ENCODE results near the gene CRELD1. TPM values are rescaled to one million over a fixed set of nuclear protein-coding genes. Genes with fewer than 3 reads are reported as not detected.
A peak's percentile ranks its signal among the peaks of the same experiment; 100 is the strongest.
"Not testable (repeated sequence)": the region's sequence is repeated elsewhere in the genome, so short reads cannot be mapped to it uniquely, and the experiment has no call there.

The CRELD1 gene
- total RNA-seq (2014; rRNA removed; shearing (Covaris generic)), result 7.7 and 12.0 TPM in 2 replicates

- peak; percentile 83 for DNase-seq (ENCODE audit: low read depth)
Measured at GRCh38 chr3:9933561-9934234, at the start of gene CRELD1. Gene CRELD1 (plus strand): TSS chr3:9933834. CDS start chr3:9934439, 605 bp downstream.

GRCh38 chr3:9884555-9885165, 49.0 kb upstream of the CRELD1 start:
- peak; percentile 88 for DNase-seq (ENCODE audit: low read depth)

GRCh38 chr3:9886328-9886727, 47.3 kb upstream of the CRELD1 start:
- DNase-seq (ENCODE audit: low read depth), result no peak

- no peak for DNase-seq (ENCODE audit: low read depth)
Measured at GRCh38 chr3:9887480-9887879, 46.2 kb upstream of the CRELD1 start.

GRCh38 chr3:9888540-9888939, 45.1 kb upstream of the CRELD1 start:
- no peak for DNase-seq (ENCODE audit: low read depth)

GRCh38 chr3:9889405-9889804, 44.2 kb upstream of the CRELD1 start:
- DNase-seq (ENCODE audit: low read depth), result no peak

- peak; percentile 72 for DNase-seq (ENCODE audit: low read depth)
Measured at GRCh38 chr3:9890249-9891071, 43.2 kb upstream of the CRELD1 start, which contains the start of gene JAGN1. Gene JAGN1 (plus strand): TSS chr3:9890610. CDS start chr3:9890723, 113 bp downstream.

- DNase-seq (ENCODE audit: low read depth), result no peak
Measured at GRCh38 chr3:9891072-9891622, 42.5 kb upstream of the CRELD1 start.

GRCh38 chr3:9893739-9894138, 39.9 kb upstream of the CRELD1 start:
- DNase-seq (ENCODE audit: low read depth), result no peak

- DNase-seq (ENCODE audit: low read depth), result not testable (repeated sequence)
Measured at GRCh38 chr3:9895715-9896114, 37.9 kb upstream of the CRELD1 start.

GRCh38 chr3:9896755-9897407, 36.8 kb upstream of the CRELD1 start:
- DNase-seq (ENCODE audit: low read depth), result not testable (repeated sequence)

GRCh38 chr3:9897408-9898372, 35.9 kb upstream of the CRELD1 start:
- DNase-seq (ENCODE audit: low read depth), result peak; percentile 85

- DNase-seq (ENCODE audit: low read depth), result no peak
Measured at GRCh38 chr3:9898467-9899241, 35.0 kb upstream of the CRELD1 start.

- no peak for DNase-seq (ENCODE audit: low read depth)
Measured at GRCh38 chr3:9899289-9899791, 34.3 kb upstream of the CRELD1 start.

- DNase-seq (ENCODE audit: low read depth), result not testable (repeated sequence)
Measured at GRCh38 chr3:9900965-9901415, 32.6 kb upstream of the CRELD1 start.

GRCh38 chr3:9901967-9902366, 31.7 kb upstream of the CRELD1 start:
- DNase-seq (ENCODE audit: low read depth), result no peak

GRCh38 chr3:9902372-9903237, 31.0 kb upstream of the CRELD1 start, which contains the start of gene IL17RE:
Gene IL17RE (plus strand): TSS chr3:9902848. CDS start chr3:9902933, 85 bp downstream.
- DNase-seq (ENCODE audit: low read depth), result no peak

GRCh38 chr3:9903238-9903624, 30.4 kb upstream of the CRELD1 start:
- no peak for DNase-seq (ENCODE audit: low read depth)

Data from M059J (cell line).